Stimulated activated CD4-positive, alpha-beta T cell treated with anti-CD3 and anti-CD28 coated beads, Interleukin-2, amount 100 ng/mL, for 4 hours (primary cell): ENCODE measurements around the gene ELMO1.

Experiments used
- DNase-seq: peaks from one replicate; pipeline ENCODE4 v3.0.0-alpha.2; 2020; ENCODE audit warnings: low read depth

The ELMO1 gene

GRCh38 chr7:36821617-36822016 lies 627.0 kb downstream of the ELMO1 start:
- no peak for DNase-seq

GRCh38 chr7:36820527-36821170 lies 628.0 kb downstream of the ELMO1 start:
- DNase-seq, result no peak

GRCh38 chr7:36819639-36820038 lies 629.0 kb downstream of the ELMO1 start:
- DNase-seq, result no peak

- DNase-seq, result no peak
These were observed 634.4 kb downstream of the ELMO1 start for GRCh38 chr7:36814311-36814710.

GRCh38 chr7:36811807-36812206 lies 636.9 kb downstream of the ELMO1 start:
- DNase-seq, result no peak

- DNase-seq, result no peak
These were observed 638.2 kb downstream of the ELMO1 start for GRCh38 chr7:36810489-36810888.

- no peak for DNase-seq
These were observed 638.6 kb downstream of the ELMO1 start for GRCh38 chr7:36810032-36810431.

- no peak for DNase-seq
These were observed 639.2 kb downstream of the ELMO1 start for GRCh38 chr7:36809510-36809909.

- DNase-seq, result no peak
These were observed 639.6 kb downstream of the ELMO1 start for GRCh38 chr7:36809086-36809485.

GRCh38 chr7:36806891-36807290 lies 641.8 kb downstream of the ELMO1 start:
- no peak for DNase-seq
